GM23338 (cell line): ENCODE measurements around the gene PARP1. TPM values are rescaled to one million over a fixed set of nuclear protein-coding genes. Genes with fewer than 3 reads are reported as not detected.

Experiments
- ATAC-seq: fragments of 200-7000 bp; cut with Tn5 transposase; 3 replicates; pipeline ENCODE4 v1.9.1; 2020
- DNase-seq: peaks from one replicate; pipeline ENCODE4 v3.0.0-alpha.2; 2015; ENCODE audit warnings: low spot score
- H2AFZ ChIP-seq: fragments of 200-600 bp; sonication (generic); 2 replicates; pipeline ENCODE4 v1.8.0; 2016; ENCODE audit warnings: antibody characterized with exemption, mild to moderate bottlenecking, moderate library complexity
- H3F3A ChIP-seq: fragments of 200-600 bp; sonication (generic); replicated peaks from 2 replicates; pipeline ENCODE4 v1.8.0; 2017; ENCODE audit warnings: antibody characterized with exemption, mixed run types, low read depth
- H3K27ac ChIP-seq: fragments of 200-600 bp; sonication (generic); 2 replicates; pipeline ENCODE4 v1.6.1; 2016; ENCODE audit warnings: low read depth
- H3K27me3 ChIP-seq: fragments of 200-600 bp; sonication (generic); 2 replicates; pipeline ENCODE4 v1.8.0; 2016; ENCODE audit warnings: mild to moderate bottlenecking, mixed run types, moderate library complexity; ENCODE audit not compliant: insufficient read depth
- H3K36me3 ChIP-seq: fragments of 200-600 bp; sonication (generic); 2 replicates; pipeline ENCODE4 v1.8.0; 2016; ENCODE audit warnings: mild to moderate bottlenecking; ENCODE audit not compliant: insufficient read depth
- H3K4me1 ChIP-seq: fragments of 200-600 bp; sonication (generic); 2 replicates; pipeline ENCODE4 v1.8.0; 2016; ENCODE audit warnings: mild to moderate bottlenecking, moderate library complexity; ENCODE audit not compliant: insufficient read depth
- H3K4me2 ChIP-seq: fragments of 200-600 bp; sonication (generic); 2 replicates; pipeline ENCODE4 v1.7.1; 2017; ENCODE audit warnings: mixed run types
- H3K4me3 ChIP-seq: fragments of 200-600 bp; sonication (generic); 2 replicates; pipeline ENCODE4 v1.6.1; 2016; ENCODE audit warnings: mixed run types
- H3K79me2 ChIP-seq: fragments of 200-600 bp; sonication (generic); replicated peaks from 2 replicates; pipeline ENCODE4 v1.8.0; 2017; ENCODE audit warnings: mild to moderate bottlenecking; ENCODE audit not compliant: insufficient read depth
- H3K9me2 ChIP-seq: fragments of 200-600 bp; sonication (generic); 2 replicates; pipeline ENCODE4 v1.8.0; 2017; ENCODE audit not compliant: insufficient read depth
- H4K20me1 ChIP-seq: fragments of 200-600 bp; sonication (generic); replicated peaks from 2 replicates; pipeline ENCODE4 v1.8.0; 2017; ENCODE audit warnings: mild to moderate bottlenecking; ENCODE audit not compliant: insufficient read depth
- H3K27ac Mint-ChIP-seq: 2 replicates; pipeline ENCODE4 v1.8.0; 2020; ENCODE audit warnings: inconsistent platforms, mild to moderate bottlenecking, moderate library complexity, mixed read lengths
- H3K27me3 Mint-ChIP-seq: 3 replicates; pipeline ENCODE4 v1.8.0; 2022; ENCODE audit warnings: low read depth, mild to moderate bottlenecking, moderate library complexity, mixed read lengths, inconsistent platforms; ENCODE audit not compliant: insufficient read depth, poor library complexity
- H3K36me3 Mint-ChIP-seq: 3 replicates; pipeline ENCODE4 v1.8.0; 2021; ENCODE audit warnings: low read depth, mild to moderate bottlenecking, inconsistent platforms, moderate library complexity, mixed read lengths
- H3K4me1 Mint-ChIP-seq: 3 replicates; pipeline ENCODE4 v1.8.0; 2020; ENCODE audit warnings: mild to moderate bottlenecking, inconsistent platforms, mixed read lengths
- H3K4me3 Mint-ChIP-seq: 3 replicates; pipeline ENCODE4 v1.8.0; 2021; ENCODE audit warnings: moderate library complexity, mild to moderate bottlenecking, inconsistent platforms, mixed read lengths
- H3K9me3 Mint-ChIP-seq: 3 replicates; pipeline ENCODE4 v1.8.0; 2020; ENCODE audit warnings: moderate library complexity, mild to moderate bottlenecking, inconsistent platforms, mixed read lengths
- CREB1 ChIP-seq: fragments of 250-450 bp; sonication (Bioruptor Pico); IDR thresholded peaks from 2 replicates; pipeline ENCODE4 v1.5.0; 2020; ENCODE audit warnings: low read depth, mild to moderate bottlenecking, moderate library complexity
- CTCF ChIP-seq, 2 experiments: fragments of 200-600 bp in 1 of 2; sonication (generic) in 1 of 2; conservative IDR thresholded peaks; 2 replicates each; pipeline versions ENCODE4 v1.5.1 to v1.6.1; 2016 to 2017; ENCODE audit warnings: antibody characterized with exemption in 2 of 2, low read depth in 2 of 2, mild to moderate bottlenecking in 2 of 2, moderate library complexity in 1 of 2
- ETS1 ChIP-seq: IDR thresholded peaks from 2 replicates; pipeline ENCODE4 v1.6.1; 2016; ENCODE audit warnings: antibody characterized with exemption
- EZH2 ChIP-seq: fragments of 200-600 bp; sonication (generic); IDR thresholded peaks from one replicate; pipeline ENCODE4 v1.8.0; 2017; ENCODE audit warnings: antibody characterized with exemption, mild to moderate bottlenecking, low read depth; ENCODE audit not compliant: unreplicated experiment
- EZH2phosphoT487 ChIP-seq: fragments of 200-600 bp; sonication (generic); IDR thresholded peaks from one replicate; pipeline ENCODE4 v1.8.1; 2018; ENCODE audit warnings: antibody characterized with exemption; ENCODE audit not compliant: unreplicated experiment
- JUNB ChIP-seq: IDR thresholded peaks from one replicate; pipeline ENCODE4 v1.6.1; 2016; ENCODE audit warnings: antibody characterized with exemption; ENCODE audit not compliant: unreplicated experiment
- NANOG ChIP-seq: IDR thresholded peaks from 2 replicates; pipeline ENCODE4 v1.6.1; 2016; ENCODE audit warnings: antibody characterized with exemption, borderline replicate concordance
- POLR2AphosphoS5 ChIP-seq: IDR thresholded peaks from 2 replicates; pipeline ENCODE4 v1.6.1; 2016; ENCODE audit warnings: antibody characterized with exemption, low read depth
- REST ChIP-seq: IDR thresholded peaks from one replicate; pipeline ENCODE4 v1.6.1; 2018; ENCODE audit warnings: antibody characterized with exemption; ENCODE audit not compliant: unreplicated experiment
- STAT1 ChIP-seq: IDR thresholded peaks from one replicate; pipeline ENCODE4 v1.6.1; 2016; ENCODE audit warnings: antibody characterized with exemption; ENCODE audit not compliant: unreplicated experiment
- ZNF114 ChIP-seq: fragments of 250-450 bp; sonication (Bioruptor Pico); IDR thresholded peaks from 2 replicates; pipeline ENCODE4 v1.5.0; 2020; ENCODE audit warnings: mild to moderate bottlenecking, moderate library complexity
- ZNF462 ChIP-seq: fragments of 250-450 bp; sonication (Bioruptor Pico); IDR thresholded peaks from 2 replicates; pipeline ENCODE4 v1.5.0; 2020; ENCODE audit warnings: mild to moderate bottlenecking, moderate library complexity
- polyA plus RNA-seq: library from polyadenylated mRNA; unstranded; fragments of >200 nt; fragmentation: Nextera tagmentation; extraction: Ambion mirVana; gene quantifications from 2 replicates; pipeline ENCODE4 v1.2.1, GENCODE V29; 2016
- total RNA-seq: library from RNA; depleted of rRNA; stranded (reverse); fragments of >200 nt; shearing (Covaris generic); gene quantifications from 2 replicates; pipeline ENCODE4 v1.2.3, GENCODE V29; 2014

PARP1 gene
- total and polyA plus RNA-seq, 2 experiments from 2014 or later = 877 to 1,082 TPM

- Histone ChIP-seq H3K4me1 (peaks cover 19% of the 10 kb centered on the region), H3F3A (no peaks in the 10 kb centered on the region), H3K27ac (no peak overlapping the region), H4K20me1 (no peaks in the 10 kb centered on the region), H3K27me3 (no peaks in the 10 kb centered on the region), H3K36me3 (no peaks in the 10 kb centered on the region), H2AFZ (no peak overlapping the region), H3K9me2 (peaks cover 11% of the 10 kb centered on the region), H3K4me3 (no peak overlapping the region), H3K79me2 (no peaks in the 10 kb centered on the region), H3K4me2 (no peak overlapping the region)
- TF ChIP-seq EZH2phosphoT487 (no peak), ZNF114 (CRISPR knock-in tag) (no peak), POLR2AphosphoS5 (no peak), JUNB (no peak), NANOG (no peak), CTCF (conservative IDR thresholded peaks at IDR 0.05; ENCODE audit: low read depth in 2 of 2) (no peak), REST (no peak), ZNF462 (CRISPR knock-in tag) (no peak), EZH2 (no peak), STAT1 (no peak), CREB1 (CRISPR knock-in tag) (no peak), ETS1 (no peak)
- Mint-ChIP-seq H3K27ac (no peak overlapping the region), H3K9me3 (0 out of 3 replicates have a peak, but pooled peaks cover 2% of the 10 kb centered on the region), H3K36me3 (no peaks in the 10 kb centered on the region), H3K27me3 (peaks cover 8% of the 10 kb centered on the region), H3K4me3 (no peak overlapping the region), H3K4me1 (peaks cover 23% of the 10 kb centered on the region)
- no peak for ATAC-seq
- no peak for DNase-seq
These were observed 42.8 kb upstream of the PARP1 start for GRCh38 chr1:226450688-226451087.
